ENCODE results near the gene C19orf12.

The C19orf12 gene

DNA sequence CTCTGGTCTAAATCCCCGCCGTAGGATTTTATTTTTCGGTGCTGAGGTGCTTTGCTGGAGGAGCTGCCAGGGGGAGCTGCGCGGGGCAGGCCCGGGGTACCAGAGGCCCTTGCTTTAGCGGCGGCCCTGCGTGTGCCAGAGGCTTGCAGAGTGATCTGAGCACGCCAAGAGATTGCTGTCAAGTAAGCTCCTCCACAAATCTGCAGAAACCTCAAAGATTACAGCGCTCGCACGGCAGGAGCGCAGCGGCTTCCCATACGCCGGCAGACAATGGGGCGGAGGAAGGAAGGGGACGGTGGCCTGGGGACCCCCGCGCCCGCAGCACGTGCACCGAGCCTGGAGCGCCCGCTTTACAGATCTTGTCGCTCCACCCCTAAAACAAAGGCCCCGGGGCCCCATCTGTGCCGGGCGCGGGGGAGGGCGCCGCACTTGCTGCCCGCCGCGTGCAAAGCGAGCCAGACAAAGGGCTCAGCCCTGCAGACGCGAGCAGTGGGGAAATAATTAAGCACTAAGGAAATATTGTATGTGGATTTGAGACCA is 9.1 kb upstream of the C19orf12 start:
- TF ChIP-seq FOXM1 (IDR thresholded peaks at IDR 0.05; ENCODE audit: borderline replicate concordance) (no peak), L3MBTL2 (conservative IDR thresholded peaks at IDR 0.05) (no peak), SUZ12 (IDR thresholded peaks at IDR 0.05) (no peak), ARNT (IDR thresholded peaks at IDR 0.05) (no peak), LEF1 (IDR thresholded peaks at IDR 0.05; ENCODE audit: borderline replicate concordance) (no peak), SP1 (IDR thresholded peaks at IDR 0.05) (no peak), FOXA1 (IDR thresholded peaks at IDR 0.05) (no peak), HDGF (IDR thresholded peaks at IDR 0.05; ENCODE audit: borderline replicate concordance) (no peak), ELF4 (IDR thresholded peaks at IDR 0.05) (no peak)
- ChIA-PET CTCF (interaction anchor here (1.0 kb wide), 1 partner anchor 7 kb away, joined by 3 read pairs; no protein-coding TSS in a partner anchor), POLR2A (interaction anchor here (1.8 kb wide), 1 partner anchor 9 kb away, joined by 4 read pairs; the partner anchor contains the start of gene C19orf12)
- DNase-seq (ENCODE audit: extremely low spot score) = no peak

DNA sequence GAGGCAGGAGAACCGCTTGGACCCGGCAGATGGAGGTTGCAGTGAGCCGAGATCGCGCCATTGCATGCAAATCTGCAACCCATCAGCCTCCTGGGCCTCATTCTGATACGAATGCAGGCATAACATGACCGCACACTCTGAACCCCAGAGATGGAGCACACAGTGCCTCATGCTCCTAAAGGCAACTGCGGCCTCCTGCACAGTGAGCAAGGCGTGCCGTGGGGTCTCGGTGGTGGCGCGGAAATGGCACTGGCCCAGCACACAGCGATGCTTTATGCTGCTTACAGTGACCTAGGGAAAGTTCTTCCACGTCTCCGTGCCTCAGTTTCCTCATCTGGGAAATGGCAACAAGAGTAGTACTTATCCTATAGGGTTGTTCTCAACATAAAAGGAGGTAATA is 2.0 kb upstream of the C19orf12 start:
- no peak for DNase-seq (ENCODE audit: extremely low spot score)
- TF ChIP-seq L3MBTL2 (conservative IDR thresholded peaks at IDR 0.05) = no peak
- no peak for TF ChIP-seq NFRKB (IDR thresholded peaks at IDR 0.05)
- POLR2A ChIA-PET = interaction anchor here (1.0 to 4.8 kb wide), 5 partner anchors 13 to 111 kb away, joined by 3 to 34 read pairs (median 5); partner anchors contain the start of gene POP4
- CTCF ChIA-PET = interaction anchor here (0.6 to 2.5 kb wide), 16 partner anchors 8 to 152 kb away, joined by 3 to 22 read pairs (median 4); partner anchors contain the start of gene POP4

DNA sequence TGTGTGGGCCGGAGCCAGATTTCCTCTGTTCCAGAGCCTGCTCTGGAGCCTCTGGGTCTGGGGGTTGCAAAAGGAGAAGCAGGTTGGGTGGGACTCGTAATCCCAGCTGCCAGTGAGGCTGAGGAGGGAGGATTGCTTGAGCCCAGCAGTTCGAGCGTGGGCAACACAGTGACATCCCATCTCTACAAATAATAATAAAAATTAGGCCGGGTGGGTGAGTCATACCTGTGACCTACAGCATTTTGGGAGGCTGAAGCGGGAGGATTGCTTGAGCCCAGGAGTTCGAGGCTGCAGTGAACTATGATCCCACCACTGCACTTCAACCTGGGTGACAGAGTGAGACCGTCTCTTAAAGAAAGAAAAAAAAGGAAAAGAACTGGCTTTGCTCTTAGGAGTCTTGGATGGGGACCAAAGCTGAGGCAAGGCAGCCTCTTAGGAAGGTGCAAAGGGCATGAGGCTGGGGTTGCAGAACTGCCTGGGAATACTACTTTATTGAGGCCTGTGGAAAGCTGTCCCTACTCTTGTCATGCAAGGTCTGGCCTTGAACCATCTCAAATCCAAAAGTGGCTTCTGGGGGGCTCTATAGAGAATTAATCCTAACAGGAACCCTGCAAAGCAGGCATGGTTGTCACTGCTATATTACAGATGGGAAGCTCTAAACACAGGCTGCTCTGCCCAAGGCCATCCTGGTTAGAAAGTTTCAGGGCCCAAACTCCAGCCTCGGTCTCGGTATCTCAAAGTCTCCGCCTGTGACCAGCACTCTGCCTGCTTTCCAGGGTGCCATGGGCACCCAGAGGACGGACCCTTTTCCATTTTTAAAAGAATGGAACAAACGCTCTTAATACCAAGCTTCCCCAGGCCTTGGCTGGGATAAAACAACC is 880 bp upstream of the C19orf12 start:
- POLR2A ChIA-PET = interaction anchor here (0.7 to 4.8 kb wide), 12 partner anchors 9 to 109 kb away, joined by 3 to 34 read pairs (median 4); partner anchors contain the start of genes PLEKHF1 and POP4
- CTCF ChIA-PET = interaction anchor here (0.6 to 2.5 kb wide), 18 partner anchors 10 to 209 kb away, joined by 3 to 22 read pairs (median 4); partner anchors contain the start of gene POP4
- DNase-seq (ENCODE audit: extremely low spot score) = no peak
- TF ChIP-seq CTBP1 (IDR thresholded peaks at IDR 0.05; ENCODE audit: borderline replicate concordance) (no peak), TARDBP (IDR thresholded peaks at IDR 0.05) (no peak), BHLHE40 (IDR thresholded peaks at IDR 0.05; ENCODE audit: borderline replicate concordance) (no peak), FOXM1 (IDR thresholded peaks at IDR 0.05; ENCODE audit: borderline replicate concordance) (no peak), ZNF384 (IDR thresholded peaks at IDR 0.05) (no peak), L3MBTL2 (conservative IDR thresholded peaks at IDR 0.05) (no peak), SUZ12 (IDR thresholded peaks at IDR 0.05) (no peak)
- TF ChIP-seq, protein P1, sequence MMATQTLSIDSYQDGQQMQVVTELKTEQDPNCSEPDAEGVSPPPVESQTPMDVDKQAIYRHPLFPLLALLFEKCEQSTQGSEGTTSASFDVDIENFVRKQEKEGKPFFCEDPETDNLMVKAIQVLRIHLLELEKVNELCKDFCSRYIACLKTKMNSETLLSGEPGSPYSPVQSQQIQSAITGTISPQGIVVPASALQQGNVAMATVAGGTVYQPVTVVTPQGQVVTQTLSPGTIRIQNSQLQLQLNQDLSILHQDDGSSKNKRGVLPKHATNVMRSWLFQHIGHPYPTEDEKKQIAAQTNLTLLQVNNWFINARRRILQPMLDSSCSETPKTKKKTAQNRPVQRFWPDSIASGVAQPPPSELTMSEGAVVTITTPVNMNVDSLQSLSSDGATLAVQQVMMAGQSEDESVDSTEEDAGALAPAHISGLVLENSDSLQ (IDR thresholded peaks at IDR 0.05) = no peak

DNA sequence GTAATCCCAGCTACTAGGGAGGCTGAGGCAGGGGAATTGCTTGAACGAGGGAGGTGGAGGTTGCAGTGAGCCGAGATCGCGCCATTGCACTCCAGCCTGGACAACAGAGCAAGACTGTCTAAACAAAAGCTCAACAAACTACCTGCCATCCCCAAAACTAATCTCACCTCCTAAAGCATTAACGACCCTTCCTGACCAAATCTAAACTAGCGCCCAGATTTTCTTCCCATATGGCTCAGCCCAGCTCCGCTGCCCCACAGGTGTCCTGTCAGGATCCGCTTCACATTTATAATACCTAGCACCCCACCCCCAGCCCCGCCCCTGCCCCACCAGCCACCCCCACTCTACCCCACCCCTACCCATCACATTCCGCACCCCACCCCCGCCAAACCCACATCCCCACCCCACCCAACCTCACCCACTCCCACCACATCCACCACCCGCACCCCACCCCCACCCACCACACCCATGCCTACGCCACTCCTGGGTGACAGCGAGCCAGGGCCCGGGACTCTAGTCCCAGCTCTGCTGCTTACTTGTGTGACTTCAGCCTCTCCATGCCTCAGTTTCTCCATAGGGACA is 599 bp downstream of the C19orf12 start:
- ChIA-PET POLR2A (interaction anchor here (0.8 to 4.8 kb wide), 11 partner anchors 8 to 131 kb away, joined by 3 to 34 read pairs (median 4); partner anchors contain the start of genes PLEKHF1 and POP4), CTCF (no interaction called here)
- TF ChIP-seq FOXM1 (IDR thresholded peaks at IDR 0.05; ENCODE audit: borderline replicate concordance) = no peak
- TF ChIP-seq NFRKB (IDR thresholded peaks at IDR 0.05) = no peak
- TF ChIP-seq CTBP1 (IDR thresholded peaks at IDR 0.05; ENCODE audit: borderline replicate concordance) = no peak
- TF ChIP-seq L3MBTL2 (conservative IDR thresholded peaks at IDR 0.05) = no peak
- TF ChIP-seq TARDBP (IDR thresholded peaks at IDR 0.05) = no peak
- no peak for TF ChIP-seq SP1 (IDR thresholded peaks at IDR 0.05)
- no peak for TF ChIP-seq ELF4 (IDR thresholded peaks at IDR 0.05)
- no peak for TF ChIP-seq LEF1 (IDR thresholded peaks at IDR 0.05; ENCODE audit: borderline replicate concordance)
- TF ChIP-seq, protein P1 (IDR thresholded peaks at IDR 0.05) = no peak
- TF ChIP-seq BHLHE40 (IDR thresholded peaks at IDR 0.05; ENCODE audit: borderline replicate concordance) = no peak
- TF ChIP-seq FOXK2 (IDR thresholded peaks at IDR 0.05) = no peak
- no peak for TF ChIP-seq FOXA1 (IDR thresholded peaks at IDR 0.05)
- DNase-seq (ENCODE audit: extremely low spot score) = no peak

DNA sequence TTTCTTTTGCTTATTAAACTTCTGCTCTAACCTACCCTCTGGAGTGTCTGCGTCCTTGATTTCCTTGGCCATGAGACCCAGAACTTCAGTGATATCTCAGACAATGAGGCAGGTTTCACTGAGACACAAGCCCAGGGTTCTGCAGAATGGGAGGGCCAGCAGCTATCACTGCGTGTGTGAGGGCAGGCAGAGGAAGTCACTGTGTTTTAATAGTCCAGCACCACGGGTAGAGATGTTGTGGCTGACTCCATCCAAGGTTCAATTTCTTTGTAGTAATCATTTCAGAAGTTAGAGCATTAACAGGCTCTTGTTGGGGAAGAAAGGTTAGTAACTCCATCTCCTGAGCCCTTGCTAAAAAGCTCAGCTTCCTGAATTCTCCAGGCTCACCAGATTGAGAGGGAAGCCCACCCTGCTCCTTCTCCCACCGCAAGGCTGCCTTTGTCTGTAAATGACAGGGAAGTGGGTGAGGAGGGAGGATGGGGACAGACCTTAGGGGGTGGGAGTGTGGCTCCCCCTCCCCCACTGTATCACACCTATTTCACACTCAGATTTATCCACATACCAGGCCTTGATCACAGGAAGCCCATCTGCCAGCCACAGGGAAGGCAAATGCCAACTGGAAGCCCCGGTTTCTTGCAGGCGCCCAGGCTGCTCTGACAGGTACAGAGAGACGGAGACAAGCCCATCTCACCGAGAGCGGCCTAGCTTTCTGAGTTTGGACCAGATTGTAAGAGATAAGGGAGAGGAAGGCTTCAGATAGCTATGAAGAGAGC is 2.1 kb downstream of the C19orf12 start:
- no peak for DNase-seq (ENCODE audit: extremely low spot score)
- no peak for TF ChIP-seq ARNT (IDR thresholded peaks at IDR 0.05)
- TF ChIP-seq HDGF (IDR thresholded peaks at IDR 0.05; ENCODE audit: borderline replicate concordance) = no peak
- no peak for TF ChIP-seq FOXM1 (IDR thresholded peaks at IDR 0.05; ENCODE audit: borderline replicate concordance)
- no peak for TF ChIP-seq CTBP1 (IDR thresholded peaks at IDR 0.05; ENCODE audit: borderline replicate concordance)
- TF ChIP-seq L3MBTL2 (conservative IDR thresholded peaks at IDR 0.05) = no peak
- TF ChIP-seq BHLHE40 (IDR thresholded peaks at IDR 0.05; ENCODE audit: borderline replicate concordance) = no peak
- ChIA-PET CTCF (interaction anchor here (0.6 kb wide), 1 partner anchor 366 kb away, joined by 3 read pairs; no protein-coding TSS in a partner anchor), POLR2A (interaction anchor here (1.2 kb wide), 2 partner anchors 48 to 107 kb away, joined by 3 to 4 read pairs; partner anchors contain the start of genes PLEKHF1 and POP4)
